ENCODE results near the gene CDK9. TPM values are rescaled to one million over a fixed set of nuclear protein-coding genes. Genes with fewer than 3 reads are reported as not detected.
"Not testable (repeated sequence)": the region's sequence is repeated elsewhere in the genome, so short reads cannot be mapped to it uniquely, and the experiment has no call there.

CDK9 gene
- total and polyA plus RNA-seq, 3 donors from 2014 or later = 77.1 to 163 (median 136) TPM

DNA sequence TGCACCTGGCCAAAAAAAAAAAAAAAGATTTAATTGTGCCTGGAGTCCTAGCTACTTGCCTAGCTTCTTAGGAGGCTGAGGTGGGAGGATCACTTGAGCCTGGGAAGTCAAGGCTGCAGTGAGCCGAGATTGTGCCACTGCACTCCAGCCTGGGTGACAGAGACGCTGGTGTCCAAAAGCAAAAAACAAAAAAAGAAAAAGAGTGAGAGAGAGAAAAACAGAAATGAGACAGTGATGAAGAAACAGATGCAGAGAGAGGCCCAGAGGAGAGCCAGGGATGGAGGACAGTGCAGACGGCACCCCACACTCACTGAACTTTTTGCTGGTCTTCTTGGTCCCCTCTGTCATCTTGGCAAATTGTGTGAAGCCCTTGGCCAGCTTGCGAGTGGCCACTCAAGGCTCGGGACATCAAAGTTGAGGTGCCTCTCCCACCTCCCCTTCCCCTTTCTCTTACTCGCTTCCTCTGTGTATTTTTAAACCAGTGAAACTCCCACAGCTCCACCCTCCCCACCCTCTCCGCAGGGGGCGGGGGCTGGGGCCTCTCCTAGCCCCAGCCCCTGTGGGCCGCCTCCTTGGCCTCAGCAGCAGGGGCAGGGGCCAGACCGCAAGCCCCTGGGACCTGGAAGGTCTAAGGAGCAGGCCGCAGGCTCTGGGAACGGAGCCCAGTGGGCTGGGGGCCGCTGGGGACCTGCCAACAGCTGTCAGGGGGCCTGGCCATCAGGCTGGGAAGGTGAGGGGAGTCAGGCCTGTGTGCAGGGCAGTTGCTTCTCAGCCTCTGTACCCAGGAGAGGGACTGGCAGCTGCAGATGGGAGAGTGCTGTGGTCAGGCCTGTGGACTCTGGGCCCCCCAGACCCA is 7.3 kb upstream of the CDK9 start, which contains the start of gene SH2D3C:
TSS of gene SH2D3C (minus strand) at position 387 of the 856 bp plus-strand sequence. CDS start at position 348, 39 bp downstream.
- TF ChIP-seq, protein P1, sequence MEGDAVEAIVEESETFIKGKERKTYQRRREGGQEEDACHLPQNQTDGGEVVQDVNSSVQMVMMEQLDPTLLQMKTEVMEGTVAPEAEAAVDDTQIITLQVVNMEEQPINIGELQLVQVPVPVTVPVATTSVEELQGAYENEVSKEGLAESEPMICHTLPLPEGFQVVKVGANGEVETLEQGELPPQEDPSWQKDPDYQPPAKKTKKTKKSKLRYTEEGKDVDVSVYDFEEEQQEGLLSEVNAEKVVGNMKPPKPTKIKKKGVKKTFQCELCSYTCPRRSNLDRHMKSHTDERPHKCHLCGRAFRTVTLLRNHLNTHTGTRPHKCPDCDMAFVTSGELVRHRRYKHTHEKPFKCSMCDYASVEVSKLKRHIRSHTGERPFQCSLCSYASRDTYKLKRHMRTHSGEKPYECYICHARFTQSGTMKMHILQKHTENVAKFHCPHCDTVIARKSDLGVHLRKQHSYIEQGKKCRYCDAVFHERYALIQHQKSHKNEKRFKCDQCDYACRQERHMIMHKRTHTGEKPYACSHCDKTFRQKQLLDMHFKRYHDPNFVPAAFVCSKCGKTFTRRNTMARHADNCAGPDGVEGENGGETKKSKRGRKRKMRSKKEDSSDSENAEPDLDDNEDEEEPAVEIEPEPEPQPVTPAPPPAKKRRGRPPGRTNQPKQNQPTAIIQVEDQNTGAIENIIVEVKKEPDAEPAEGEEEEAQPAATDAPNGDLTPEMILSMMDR (IDR thresholded peaks at IDR 0.05) = no peak
- TF ChIP-seq POLR2A (IDR thresholded peaks at IDR 0.05) = no peak
- Histone ChIP-seq H3K4me3 (no peak within 1 kb of the TSS), H3K27ac (peak within 1 kb of the TSS in 1 of 2 donors; percentile 18), H3K27me3 (no peaks in the 10 kb centered on the region), H3K9me3 (no peaks in the 10 kb centered on the region), H3K36me3 (ENCODE audit: low read depth, missing control alignments) (no peaks in the 10 kb centered on the region), H3K4me1 (peaks cover 4% of the 10 kb centered on the region)
- WGBS, 2 donors = 54 to 55% methylated on average over 9 to 13 of the region's 13 CpGs
- DNase-seq = no peak
- intact Hi-C loops (cut with DNase I; ENCODE audit: low total_unique reads) = no loop called here

DNA sequence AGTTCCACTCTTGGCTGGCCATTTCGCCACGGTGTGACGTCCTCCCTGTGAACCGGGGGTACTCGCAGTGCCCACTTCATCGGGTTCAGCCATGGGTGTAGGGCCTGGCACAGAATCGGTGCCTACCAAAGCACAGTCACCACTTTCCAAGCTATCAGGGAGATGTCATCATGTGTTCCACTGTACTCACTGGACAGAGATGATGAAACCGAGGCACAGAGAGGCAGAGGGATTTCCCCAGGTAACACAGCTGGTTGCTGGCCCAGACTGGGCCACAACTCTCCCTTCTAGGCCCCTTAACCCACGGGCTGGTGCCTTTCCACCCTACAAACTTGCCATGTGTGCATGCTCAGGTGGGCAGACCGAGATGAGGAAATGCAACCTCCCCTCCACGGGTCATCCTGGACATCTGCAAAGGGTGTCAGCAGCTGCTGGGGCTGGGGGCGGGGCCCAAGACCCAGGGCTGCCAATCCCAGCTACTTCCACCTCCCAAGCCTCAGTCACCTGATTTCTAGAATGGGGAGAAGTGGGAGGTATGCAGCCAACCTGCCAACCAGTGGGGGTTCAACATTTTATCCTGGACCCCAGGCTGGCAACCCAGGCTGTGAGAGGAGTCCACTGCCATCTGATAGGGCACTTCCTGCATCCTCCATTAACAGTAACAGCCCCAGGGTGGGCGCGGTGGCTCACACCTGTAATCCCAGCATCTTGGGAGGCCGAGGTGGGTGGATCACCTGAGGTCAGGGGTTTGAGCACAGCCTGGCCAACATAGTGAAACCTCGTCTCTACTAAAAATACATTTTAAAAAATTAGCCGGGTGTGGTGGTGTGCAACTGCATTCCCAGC is 6.5 kb upstream of the CDK9 start:
- Histone ChIP-seq H3K27ac (peak overlapping the region in 1 of 2 donors; percentile 18), H3K27me3 (no peaks in the 10 kb centered on the region), H3K4me3 (no peak overlapping the region), H3K4me1 (peaks cover 11% of the 10 kb centered on the region), H3K36me3 (ENCODE audit: low read depth, missing control alignments) (no peaks in the 10 kb centered on the region), H3K9me3 (no peaks in the 10 kb centered on the region)
- no peak for DNase-seq
- intact Hi-C loops (cut with DNase I; ENCODE audit: low total_unique reads) = no loop called here
- WGBS, 2 donors = 76 to 84% methylated on average over 16 to 17 of the region's 17 CpGs
- TF ChIP-seq, protein P1 (IDR thresholded peaks at IDR 0.05) = no peak
- TF ChIP-seq POLR2A (IDR thresholded peaks at IDR 0.05) = no peak

DNA sequence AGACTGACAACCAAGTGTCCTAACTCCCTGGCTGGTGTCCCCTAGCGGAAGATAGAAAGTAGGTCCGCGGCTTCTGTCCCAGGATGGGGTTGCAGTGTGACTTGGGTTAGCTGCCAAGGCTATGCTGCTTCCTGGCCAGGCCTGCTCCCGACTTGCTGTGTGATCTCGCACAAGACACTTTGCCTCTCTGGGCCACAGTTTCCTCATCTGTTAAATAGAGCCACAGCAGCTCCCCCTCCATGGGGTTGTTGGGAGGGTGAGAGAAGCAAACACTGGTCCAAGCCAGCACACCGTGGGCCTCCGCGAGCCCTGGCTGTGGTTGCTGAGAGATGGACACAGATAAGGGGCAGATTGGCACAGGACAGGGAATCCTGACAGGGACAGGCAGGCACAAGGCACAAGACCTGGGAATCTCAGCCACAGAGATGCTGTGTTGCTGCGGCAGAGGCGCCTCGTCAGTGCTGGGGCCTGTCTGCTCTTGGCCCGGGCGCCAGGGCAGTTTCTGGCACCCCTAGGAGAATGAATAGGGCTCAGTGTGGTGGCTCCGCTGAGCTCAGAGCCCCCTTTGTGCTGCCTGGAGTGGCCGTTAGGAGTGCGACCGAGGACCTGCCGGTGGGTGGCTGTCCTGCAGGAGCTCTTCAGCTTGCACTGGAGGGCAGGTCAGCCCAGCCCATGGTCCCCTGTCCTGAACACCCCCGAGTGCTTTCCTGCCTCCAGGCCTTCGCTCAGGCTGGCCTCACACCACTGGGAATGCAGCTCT is 5.5 kb upstream of the CDK9 start:
- intact Hi-C loops (cut with DNase I; ENCODE audit: low total_unique reads) = loop anchor here (5.0 to 10.0 kb wide), 2 partner anchors 43 to 84 kb away; partner anchors contain the start of gene TOR2A
- Histone ChIP-seq H3K36me3 (ENCODE audit: low read depth, missing control alignments) (no peaks in the 10 kb centered on the region), H3K27ac (no peak overlapping the region), H3K9me3 (no peaks in the 10 kb centered on the region), H3K4me1 (peaks cover 15% of the 10 kb centered on the region), H3K27me3 (no peaks in the 10 kb centered on the region), H3K4me3 (no peak overlapping the region)
- no peak for DNase-seq
- 82 to 83% methylated on average over 11 to 20 of the region's 20 CpGs for WGBS, 2 donors
- TF ChIP-seq, protein P1 (IDR thresholded peaks at IDR 0.05) = no peak
- TF ChIP-seq POLR2A (IDR thresholded peaks at IDR 0.05) = no peak

DNA sequence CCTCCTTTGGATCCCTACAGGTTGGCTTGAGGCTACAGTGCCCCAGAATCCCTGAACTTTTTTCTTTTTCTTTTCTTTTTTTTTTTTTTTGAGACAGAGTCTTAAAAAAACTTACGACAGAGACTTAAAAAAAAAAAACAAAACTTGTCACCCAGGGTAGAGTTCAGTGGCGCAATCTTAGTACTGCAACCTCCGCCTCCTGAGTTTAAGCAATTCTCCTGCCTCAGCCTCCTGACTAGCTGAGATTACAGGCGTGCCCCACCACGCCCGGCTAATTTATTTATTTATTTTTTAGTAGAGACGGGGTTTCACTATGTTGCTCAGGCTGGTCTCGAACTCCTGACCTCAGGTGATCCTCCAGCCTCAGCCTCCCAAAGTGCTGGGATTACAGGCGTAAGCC is 4.9 kb upstream of the CDK9 start:
- H3K27me3 ChIP-seq; H3K36me3 ChIP-seq (ENCODE audit: low read depth, missing control alignments); H3K4me3 ChIP-seq; DNase-seq; H3K9me3 ChIP-seq; H3K27ac ChIP-seq: not testable (repeated sequence)
- WGBS, 2 donors = 91 to 93% methylated on average over 9 of the region's 9 CpGs
- peaks cover 15% of the 10 kb centered on the region for H3K4me1 ChIP-seq
- TF ChIP-seq, protein P1 (IDR thresholded peaks at IDR 0.05) = peak in 1 of 3 experiments; percentile 14
- intact Hi-C loops (cut with DNase I; ENCODE audit: low total_unique reads) = loop anchor here (5.0 to 10.0 kb wide), 2 partner anchors 44 to 84 kb away; partner anchors contain the start of gene TOR2A
